BLaER1 (cell line): ENCODE measurements around the gene ALKBH4.

Experiments used
- H3K27ac ChIP-seq: shearing (Covaris generic); formaldehyde crosslinking; 2 replicates; pipeline ENCODE4 v1.8.1; 2022
- H3K27me3 ChIP-seq: shearing (Covaris generic); formaldehyde crosslinking; 2 replicates; pipeline ENCODE4 v1.8.1; 2022
- H3K36me3 ChIP-seq: shearing (Covaris generic); formaldehyde crosslinking; 2 replicates; pipeline ENCODE4 v1.8.1; 2022
- H3K4me1 ChIP-seq: shearing (Covaris generic); formaldehyde crosslinking; 2 replicates; pipeline ENCODE4 v1.8.1; 2022
- H3K4me2 ChIP-seq: shearing (Covaris generic); formaldehyde crosslinking; 2 replicates; pipeline ENCODE4 v1.8.1; 2022
- H3K4me3 ChIP-seq: shearing (Covaris generic); formaldehyde crosslinking; 2 replicates; pipeline ENCODE4 v1.8.1; 2022
- H3K9ac ChIP-seq: shearing (Covaris generic); formaldehyde crosslinking; 2 replicates; pipeline ENCODE4 v1.8.1; 2022
- H3K9me3 ChIP-seq: shearing (Covaris generic); formaldehyde crosslinking; 2 replicates; pipeline ENCODE4 v1.8.1; 2022
- H4K20me1 ChIP-seq: shearing (Covaris generic); formaldehyde crosslinking; 2 replicates; pipeline ENCODE4 v1.8.1; 2022
- Cebpa-rat ChIP-seq: shearing (Covaris generic); IDR thresholded peaks from 2 replicates; pipeline ENCODE4 v1.8.1; 2022

Gene ALKBH4

GRCh38 chr7:102426268-102427018 is 38.2 kb downstream of the ALKBH4 start:
- Histone ChIP-seq H3K9ac (peak overlapping the region; percentile 82), H4K20me1 (no peaks in the 10 kb centered on the region), H3K4me2 (peak overlapping the region; percentile 95), H3K36me3 (peaks cover 25% of the 10 kb centered on the region; the same call in 1 of the 2 replicates), H3K9me3 (no peaks in the 10 kb centered on the region), H3K4me3 (peak overlapping the region; percentile 52), H3K4me1 (peaks cover 100% of the 10 kb centered on the region), H3K27ac (peak overlapping the region; percentile 98), H3K27me3 (no peaks in the 10 kb centered on the region)
- no peak for TF ChIP-seq Cebpa-rat

- no peaks in the 10 kb centered on the region for H3K9me3 ChIP-seq
- H3K36me3 ChIP-seq = peaks cover 28% of the 10 kb centered on the region; the same call in 1 of the 2 replicates
- H3K9ac ChIP-seq = peak overlapping the region; percentile 82
- H3K4me3 ChIP-seq = peak overlapping the region; percentile 55
- no peak for TF ChIP-seq Cebpa-rat
- peak overlapping the region; percentile 98 for H3K27ac ChIP-seq
- H3K4me2 ChIP-seq = peak overlapping the region; percentile 95
- H3K27me3 ChIP-seq = no peaks in the 10 kb centered on the region
- no peaks in the 10 kb centered on the region for H4K20me1 ChIP-seq
- H3K4me1 ChIP-seq = peaks cover 100% of the 10 kb centered on the region
Observed at GRCh38 chr7:102425639-102426267, 38.9 kb downstream of the ALKBH4 start.

GRCh38 chr7:102424787-102425218 is 39.9 kb downstream of the ALKBH4 start:
- Histone ChIP-seq H3K4me2 (peak overlapping the region; percentile 95), H3K9ac (peak overlapping the region; percentile 82), H3K9me3 (no peaks in the 10 kb centered on the region), H3K27ac (peak overlapping the region; percentile 98), H3K27me3 (no peaks in the 10 kb centered on the region), H3K4me3 (peak overlapping the region; percentile 55; the same call in 1 of the 2 replicates), H4K20me1 (no peaks in the 10 kb centered on the region), H3K4me1 (peaks cover 100% of the 10 kb centered on the region), H3K36me3 (peaks cover 31% of the 10 kb centered on the region; the same call in 1 of the 2 replicates)
- no peak for TF ChIP-seq Cebpa-rat

- Histone ChIP-seq H3K36me3 (peaks cover 37% of the 10 kb centered on the region), H3K27ac (peak overlapping the region; percentile 98), H3K27me3 (no peaks in the 10 kb centered on the region), H3K4me1 (peaks cover 100% of the 10 kb centered on the region), H3K4me3 (0 out of 2 replicates have a peak overlapping the region, but pooled peaks have one; percentile 22), H3K9ac (peak overlapping the region; percentile 82), H3K4me2 (peak overlapping the region; percentile 95), H4K20me1 (no peaks in the 10 kb centered on the region), H3K9me3 (no peaks in the 10 kb centered on the region)
- no peak for TF ChIP-seq Cebpa-rat
Observed at GRCh38 chr7:102424129-102424551, 40.5 kb downstream of the ALKBH4 start.

GRCh38 chr7:102421706-102422240 is 42.9 kb downstream of the ALKBH4 start:
- peaks cover 91% of the 10 kb centered on the region for H3K4me1 ChIP-seq
- peak overlapping the region; percentile 63; the same call in 1 of the 2 replicates for H3K9ac ChIP-seq
- no peaks in the 10 kb centered on the region for H4K20me1 ChIP-seq
- no peaks in the 10 kb centered on the region for H3K9me3 ChIP-seq
- peaks cover 55% of the 10 kb centered on the region for H3K36me3 ChIP-seq
- peak overlapping the region; percentile 82 for H3K4me2 ChIP-seq
- H3K27ac ChIP-seq = peak overlapping the region; percentile 79
- TF ChIP-seq Cebpa-rat = no peak
- H3K27me3 ChIP-seq = no peaks in the 10 kb centered on the region
- no peak overlapping the region for H3K4me3 ChIP-seq

GRCh38 chr7:102418592-102418991 is 46.1 kb downstream of the ALKBH4 start:
- no peaks in the 10 kb centered on the region for H3K27me3 ChIP-seq
- no peak overlapping the region for H3K4me2 ChIP-seq
- H4K20me1 ChIP-seq = no peaks in the 10 kb centered on the region
- H3K4me3 ChIP-seq = no peak overlapping the region
- H3K36me3 ChIP-seq = peaks cover 80% of the 10 kb centered on the region
- H3K9ac ChIP-seq = no peak overlapping the region
- H3K9me3 ChIP-seq = no peaks in the 10 kb centered on the region
- H3K4me1 ChIP-seq = peaks cover 80% of the 10 kb centered on the region
- TF ChIP-seq Cebpa-rat = no peak
- no peak overlapping the region for H3K27ac ChIP-seq

GRCh38 chr7:102417105-102417504 is 47.6 kb downstream of the ALKBH4 start:
- Histone ChIP-seq H3K36me3 (peaks cover 89% of the 10 kb centered on the region), H3K4me1 (peaks cover 76% of the 10 kb centered on the region)

GRCh38 chr7:102416406-102416805 is 48.3 kb downstream of the ALKBH4 start:
- Histone ChIP-seq H3K36me3 (peaks cover 89% of the 10 kb centered on the region), H3K27me3 (no peaks in the 10 kb centered on the region), H4K20me1 (no peaks in the 10 kb centered on the region), H3K4me3 (no peak overlapping the region), H3K9me3 (no peaks in the 10 kb centered on the region), H3K4me1 (peaks cover 73% of the 10 kb centered on the region), H3K4me2 (0 out of 2 replicates have a peak overlapping the region, but pooled peaks have one; percentile 62), H3K27ac (peak overlapping the region; percentile 68; the same call in 1 of the 2 replicates), H3K9ac (no peak overlapping the region; the same call in 1 of the 2 replicates)
- TF ChIP-seq Cebpa-rat = no peak

More at GRCh38 chr7:102417105-102417504, 47.6 kb downstream of the ALKBH4 start:
- Histone ChIP-seq H3K4me2 (peak overlapping the region; percentile 29; the same call in 1 of the 2 replicates), H3K27me3 (no peaks in the 10 kb centered on the region), H4K20me1 (no peaks in the 10 kb centered on the region), H3K9ac (no peak overlapping the region), H3K4me3 (no peak overlapping the region), H3K27ac (no peak overlapping the region), H3K9me3 (no peaks in the 10 kb centered on the region)
- TF ChIP-seq Cebpa-rat = no peak

- Histone ChIP-seq H3K36me3 (peaks cover 93% of the 10 kb centered on the region), H3K27ac (peak overlapping the region; percentile 68), H3K4me3 (no peak overlapping the region)
Observed at GRCh38 chr7:102415685-102416225, 48.9 kb downstream of the ALKBH4 start.

More at GRCh38 chr7:102415685-102416225, 48.9 kb downstream of the ALKBH4 start:
- H4K20me1 ChIP-seq = no peaks in the 10 kb centered on the region
- H3K4me1 ChIP-seq = peaks cover 66% of the 10 kb centered on the region
- peak overlapping the region; percentile 35; the same call in 1 of the 2 replicates for H3K9ac ChIP-seq
- H3K4me2 ChIP-seq = peak overlapping the region; percentile 62
- no peaks in the 10 kb centered on the region for H3K27me3 ChIP-seq
- TF ChIP-seq Cebpa-rat = no peak
- H3K9me3 ChIP-seq = peaks cover 2% of the 10 kb centered on the region; the same call in 1 of the 2 replicates
